B cell (primary cell): ENCODE results near the gene TRMT11. TPM values are rescaled to one million over a fixed set of nuclear protein-coding genes. Genes with fewer than 3 reads are reported as not detected.

Source experiments
- ATAC-seq: fragments of 200-7000 bp; cut with Tn5 transposase; one replicate; pipeline ENCODE4 v1.10.0; 2021; ENCODE audit warnings: low read depth, mild to moderate bottlenecking, moderate number of reproducible peaks, moderate library complexity
- CTCF ChIA-PET: fragments of 350-600 bp; sonication (Branson Sonifier 250); formaldehyde crosslinking; loops from one replicate; lab custom pipeline; 2021; ENCODE audit warnings: antibody characterized with exemption, inconsistent platforms; lab: Charles Lee
- POLR2A ChIA-PET: fragments of 350-600 bp; sonication (Branson Sonifier 250); formaldehyde crosslinking; loops from one replicate; lab custom pipeline; 2021; ENCODE audit warnings: antibody characterized with exemption; lab: Charles Lee
- DNase-seq: peaks from one replicate; pipeline ENCODE4 v3.0.0; 2013
- H2AFZ ChIP-seq: 2 replicates; pipeline ENCODE4 v1.6.1; 2012; ENCODE audit warnings: mild to moderate bottlenecking, low read depth, low read length; ENCODE audit not compliant: insufficient read depth, poor library complexity, severe bottlenecking
- H3K27ac ChIP-seq, 2 donors: 1 replicate in 1 of 2; 2 replicates in 1 of 2; pipeline ENCODE4 v1.5.1; 2012 to 2013; ENCODE audit warnings: low read length in 2 of 2, mild to moderate bottlenecking in 2 of 2, moderate library complexity in 1 of 2
- H3K27me3 ChIP-seq, 4 experiments: fragments of 200-600 bp in 1 of 4; sonication (generic) in 1 of 4; replicated peaks in 1 of 4; 1 replicate in 2 of 4; 2 replicates in 2 of 4; pipeline versions ENCODE4 v1.6.1 to v1.7.0; 2013 to 2016; ENCODE audit warnings: low read length in 3 of 4, mild to moderate bottlenecking in 2 of 4, mixed read lengths in 1 of 4, moderate library complexity in 1 of 4; ENCODE audit not compliant: insufficient read depth in 4 of 4, control insufficient read depth in 3 of 4; ENCODE audit errors: control extremely low read depth in 1 of 4
- H3K36me3 ChIP-seq, 2 experiments: replicated peaks in 1 of 2; 1 replicate in 1 of 2; 2 replicates in 1 of 2; pipeline versions ENCODE4 v1.6.1 to v1.7.1; 2013; ENCODE audit warnings: low read length in 1 of 2; ENCODE audit not compliant: insufficient read depth in 2 of 2, control insufficient read depth in 1 of 2; ENCODE audit errors: control extremely low read depth in 1 of 2, extremely low read depth in 1 of 2
- H3K4me1 ChIP-seq, 2 donors: fragments of 200-600 bp in 1 of 2; sonication (generic) in 1 of 2; 1 replicate in 1 of 2; 2 replicates in 1 of 2; pipeline versions ENCODE4 v1.5.1 to v1.6.1; 2013 to 2017; ENCODE audit warnings: low read length in 2 of 2; ENCODE audit not compliant: control insufficient read depth in 2 of 2, insufficient read depth in 2 of 2
- H3K4me2 ChIP-seq: replicated peaks from 2 replicates; pipeline ENCODE3; 2012; ENCODE audit warnings: mild to moderate bottlenecking, low read depth, low read length; ENCODE audit not compliant: poor library complexity, severe bottlenecking
- H3K4me3 ChIP-seq, 5 experiments: fragments of 200-600 bp in 1 of 5; sonication (generic) in 1 of 5; 1 replicate in 3 of 5; 2 replicates in 2 of 5; pipeline versions ENCODE4 v1.5.1 to v1.7.0; 2011 to 2016; ENCODE audit warnings: low read length in 4 of 5, mild to moderate bottlenecking in 4 of 5, low read depth in 2 of 5, control low read depth in 1 of 5, moderate library complexity in 1 of 5; ENCODE audit not compliant: insufficient read depth in 1 of 5; ENCODE audit errors: control extremely low read depth in 1 of 5, extremely low read depth in 1 of 5
- H3K79me2 ChIP-seq: fragments of 200-600 bp; sonication (generic); one replicate; pipeline ENCODE4 v1.6.0; 2016; ENCODE audit warnings: low read length; ENCODE audit not compliant: control insufficient read depth, insufficient read depth
- H3K9ac ChIP-seq: fragments of 200-600 bp; sonication (generic); 2 replicates; pipeline ENCODE4 v1.6.1; 2017; ENCODE audit warnings: mild to moderate bottlenecking, low read length, moderate library complexity
- H3K9me3 ChIP-seq, 3 donors: one replicate each; pipeline versions ENCODE4 v1.6.1 to v1.7.1; 2013; ENCODE audit warnings: low read length in 2 of 3; ENCODE audit not compliant: control insufficient read depth in 2 of 3, insufficient read depth in 1 of 3; ENCODE audit errors: control extremely low read depth in 1 of 3
- H4K20me1 ChIP-seq: 2 replicates; pipeline ENCODE4 v1.6.0; 2012; ENCODE audit warnings: mild to moderate bottlenecking, low read length; ENCODE audit not compliant: insufficient read depth, control insufficient read depth, poor library complexity, severe bottlenecking
- H3K27ac Mint-ChIP-seq: one replicate; pipeline ENCODE4 v1.8.0; 2021; ENCODE audit warnings: mixed read lengths
- H3K27me3 Mint-ChIP-seq: one replicate; pipeline ENCODE4 v1.8.0; 2021; ENCODE audit warnings: mixed read lengths
- H3K4me1 Mint-ChIP-seq: one replicate; pipeline ENCODE4 v1.8.0; 2021; ENCODE audit warnings: mixed read lengths
- H3K4me3 Mint-ChIP-seq: one replicate; pipeline ENCODE4 v1.8.0; 2021; ENCODE audit warnings: mixed read lengths
- H3K9me3 Mint-ChIP-seq: one replicate; pipeline ENCODE4 v1.8.0; 2022; ENCODE audit warnings: mixed read lengths; ENCODE audit not compliant: insufficient read depth
- EZH2 ChIP-seq: IDR thresholded peaks from 2 replicates; pipeline ENCODE4 v1.6.1; 2012; ENCODE audit warnings: borderline replicate concordance, low read depth, mild to moderate bottlenecking, moderate library complexity, low read length; ENCODE audit not compliant: insufficient read depth, poor library complexity, severe bottlenecking
- WGBS: methylation state at CpG from one replicate; pipeline ENCODE4 v1.1.5; 2013; ENCODE audit warnings: missing lambda C conversion rate; ENCODE audit not compliant: insufficient coverage; 5-methylcytosine and 5-hydroxymethylcytosine counted together
- intact Hi-C: fragments of 100-400 bp; cut with micrococcal nuclease; formaldehyde crosslinking; loops from one replicate; pipeline ENCODE4 v1.10.0; 2022
- polyA plus RNA-seq: library from polyadenylated mRNA; depleted of rRNA; stranded (reverse); fragments of >200 nt; gene quantifications from 2 replicates; pipeline ENCODE4 v1.2.3, GENCODE V29; 2012
- total RNA-seq, 2 donors: library from RNA; stranded (reverse); fragments of 120-200 nt in 1 of 2; gene quantifications; 1 replicate in 1 of 2; 2 replicates in 1 of 2; pipeline versions ENCODE4 v1.2.3 to v1.2.4, GENCODE V29; 2013 to 2022
- TF ChIP-seq, protein P1 (sequence below): fragments of 200-600 bp; IDR thresholded peaks from one replicate; pipeline ENCODE4 v1.8.0; 2022; ENCODE audit warnings: antibody characterized with exemption, mild to moderate bottlenecking

TRMT11 gene
- total and polyA plus RNA-seq, 2 donors (not counting 1 experiment from before 2014, with no cell fraction given): 12.1 to 30.4 TPM

DNA sequence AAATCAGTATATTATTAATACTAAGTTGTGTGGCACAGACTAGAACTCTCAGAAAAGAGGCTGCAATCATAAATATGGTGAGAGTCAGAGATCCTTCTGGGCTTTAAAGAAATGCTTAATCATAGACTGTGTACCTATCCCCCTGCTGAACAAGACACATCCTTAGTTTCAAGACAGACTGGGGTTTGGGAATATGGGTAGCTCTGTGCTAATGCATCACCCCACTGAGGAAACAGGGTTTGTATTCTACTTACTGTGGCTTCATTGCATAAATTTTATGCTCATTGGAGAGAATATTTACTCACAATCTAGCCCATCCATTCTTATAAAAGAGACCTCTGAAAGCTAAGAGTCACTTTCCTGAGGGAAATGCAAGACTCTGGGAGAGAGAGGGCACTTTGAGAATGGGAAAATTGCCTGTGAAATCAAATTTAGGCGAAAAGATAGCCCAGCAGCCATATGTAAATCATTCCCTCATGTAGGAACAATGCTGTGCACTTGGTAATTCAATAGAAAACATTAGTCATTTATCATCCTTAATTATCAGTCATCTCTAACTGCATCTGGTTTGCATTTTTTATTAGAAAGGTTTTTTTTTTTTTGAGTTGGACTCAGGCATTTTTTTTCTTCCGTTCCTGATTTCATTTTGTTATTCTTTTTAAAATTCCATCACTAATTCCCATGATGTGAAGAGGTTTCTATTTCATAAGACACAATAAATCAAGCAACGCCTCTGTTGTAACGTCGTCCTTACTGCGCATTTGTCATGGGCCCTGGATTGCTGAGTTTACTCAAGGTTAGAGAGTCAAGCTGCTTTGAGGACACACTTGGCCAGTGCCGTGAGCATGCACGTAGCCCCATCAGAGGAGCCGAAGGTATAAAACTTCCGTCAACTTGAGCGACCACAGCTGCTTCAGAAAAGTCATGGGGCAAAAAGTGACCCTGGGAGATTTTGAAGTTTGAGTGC, 91.8 kb downstream of the TRMT11 start:
- ChIA-PET CTCF (no interaction called here), POLR2A (no interaction called here)
- H3K27ac ChIP-seq: no peak overlapping the region
- Mint-ChIP-seq H3K4me3 (no peak overlapping the region), H3K4me1 (no peaks in the 10 kb centered on the region), H3K9me3 (no peaks in the 10 kb centered on the region), H3K27me3 (no peaks in the 10 kb centered on the region), H3K27ac (no peak overlapping the region)
- intact Hi-C loops: no loop called here
- H2AFZ ChIP-seq: no peak overlapping the region
- WGBS: 98% methylated on average over 8 of the region's 11 CpGs
- no peak overlapping the region for H3K4me3 ChIP-seq
- no peaks in the 10 kb centered on the region for H3K79me2 ChIP-seq
- no peak overlapping the region for H3K4me2 ChIP-seq
- DNase-seq: no peak
- ATAC-seq: no peak
- H3K36me3 ChIP-seq: no peaks in the 10 kb centered on the region
- no peaks in the 10 kb centered on the region for H3K9me3 ChIP-seq
- H3K4me1 ChIP-seq: no peaks in the 10 kb centered on the region
- no peak overlapping the region for H3K9ac ChIP-seq
- H4K20me1 ChIP-seq: no peaks in the 10 kb centered on the region
- H3K27me3 ChIP-seq: no peaks in the 10 kb centered on the region
- TF ChIP-seq, protein P1, sequence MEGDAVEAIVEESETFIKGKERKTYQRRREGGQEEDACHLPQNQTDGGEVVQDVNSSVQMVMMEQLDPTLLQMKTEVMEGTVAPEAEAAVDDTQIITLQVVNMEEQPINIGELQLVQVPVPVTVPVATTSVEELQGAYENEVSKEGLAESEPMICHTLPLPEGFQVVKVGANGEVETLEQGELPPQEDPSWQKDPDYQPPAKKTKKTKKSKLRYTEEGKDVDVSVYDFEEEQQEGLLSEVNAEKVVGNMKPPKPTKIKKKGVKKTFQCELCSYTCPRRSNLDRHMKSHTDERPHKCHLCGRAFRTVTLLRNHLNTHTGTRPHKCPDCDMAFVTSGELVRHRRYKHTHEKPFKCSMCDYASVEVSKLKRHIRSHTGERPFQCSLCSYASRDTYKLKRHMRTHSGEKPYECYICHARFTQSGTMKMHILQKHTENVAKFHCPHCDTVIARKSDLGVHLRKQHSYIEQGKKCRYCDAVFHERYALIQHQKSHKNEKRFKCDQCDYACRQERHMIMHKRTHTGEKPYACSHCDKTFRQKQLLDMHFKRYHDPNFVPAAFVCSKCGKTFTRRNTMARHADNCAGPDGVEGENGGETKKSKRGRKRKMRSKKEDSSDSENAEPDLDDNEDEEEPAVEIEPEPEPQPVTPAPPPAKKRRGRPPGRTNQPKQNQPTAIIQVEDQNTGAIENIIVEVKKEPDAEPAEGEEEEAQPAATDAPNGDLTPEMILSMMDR: no peak
- TF ChIP-seq EZH2: no peak

DNA sequence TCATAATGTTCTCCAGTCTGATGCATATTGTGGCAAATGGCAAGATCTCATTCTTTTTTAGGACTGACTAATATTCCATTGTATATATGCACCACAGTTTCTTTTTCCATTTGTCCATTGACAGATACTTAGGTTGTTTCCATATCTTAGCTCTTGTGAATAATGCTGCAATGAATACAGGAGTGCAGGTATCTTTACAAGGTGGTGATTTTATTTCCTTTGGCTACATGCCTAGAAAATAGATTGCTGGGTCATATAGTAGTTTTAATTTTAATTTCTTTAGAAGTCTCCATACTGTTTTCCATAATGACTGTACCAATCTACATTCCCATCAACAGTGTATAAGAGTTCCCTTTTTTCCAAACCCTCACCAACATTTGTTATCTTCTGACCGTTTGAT, 97.5 kb downstream of the TRMT11 start:
- Histone ChIP-seq H2AFZ (no peak overlapping the region), H3K9ac (no peak overlapping the region), H3K79me2 (no peaks in the 10 kb centered on the region), H3K36me3 (no peaks in the 10 kb centered on the region), H4K20me1 (no peaks in the 10 kb centered on the region), H3K4me2 (no peak overlapping the region), H3K27me3 (no peaks in the 10 kb centered on the region), H3K4me3 (no peak overlapping the region), H3K27ac (no peak overlapping the region), H3K4me1 (peaks cover 6 to 7% of the 10 kb centered on the region in 2 donors), H3K9me3 (no peaks in the 10 kb centered on the region)
- Mint-ChIP-seq H3K9me3 (no peaks in the 10 kb centered on the region), H3K27me3 (no peaks in the 10 kb centered on the region), H3K4me1 (peaks cover 15% of the 10 kb centered on the region), H3K27ac (no peak overlapping the region), H3K4me3 (no peak overlapping the region)
- ATAC-seq: no peak
- no CpG with 5 or more reads among the region's 1 CpG for WGBS
- intact Hi-C loops: no loop called here
- ChIA-PET POLR2A (no interaction called here), CTCF (no interaction called here)
- TF ChIP-seq EZH2: no peak
- TF ChIP-seq, protein P1: no peak
- DNase-seq: no peak
